Erythroblast (primary cell): Measurements from ENCODE around the gene ZRANB1.

Source experiments
- GATA1 ChIP-seq: IDR thresholded peaks from 2 replicates; pipeline ENCODE4 v1.6.1; 2011; ENCODE audit warnings: low read depth, mild to moderate bottlenecking, control low read depth, low read length, moderate library complexity
- POLR2A ChIP-seq: IDR thresholded peaks from 2 replicates; pipeline ENCODE4 v1.6.1; 2011; ENCODE audit warnings: mild to moderate bottlenecking, low read length

- TF ChIP-seq POLR2A (no peak), GATA1 (no peak)
These were observed 65.1 kb downstream of the ZRANB1 start for GRCh38 chr10:125006921-125007426.
